Body of pancreas (tissue), 4 donors: ENCODE data around the gene CENATAC. TPM values are rescaled to one million over a fixed set of nuclear protein-coding genes. Genes with fewer than 3 reads are reported as not detected.

Experiments
- ATAC-seq: fragments of 150-250 bp; one replicate; pipeline ENCODE4 v1.9.1; 2016
- DNase-seq, 4 donors: peaks; one replicate each; pipeline ENCODE4 v3.0.0-alpha.2; 2019
- H3K27ac ChIP-seq, 4 donors: fragments of 200-600 bp; sonication (generic); 1 replicate in 3 of 4; 2 replicates in 1 of 4; pipeline versions ENCODE4 v1.5.1 to v1.6.1; 2016 to 2019; ENCODE audit warnings: mild to moderate bottlenecking in 1 of 4, mixed read lengths in 1 of 4, moderate library complexity in 1 of 4
- H3K27me3 ChIP-seq, 2 donors: fragments of 200-600 bp; sonication (generic); one replicate each; pipeline ENCODE4 v1.6.0; 2016; ENCODE audit warnings: mild to moderate bottlenecking in 1 of 2
- H3K36me3 ChIP-seq, 2 donors: fragments of 200-600 bp; sonication (generic); replicated peaks in 1 of 2; 2 replicates each; pipeline ENCODE4 v1.5.1; 2016; ENCODE audit warnings: low read depth in 2 of 2; ENCODE audit not compliant: insufficient read depth in 1 of 2
- H3K4me1 ChIP-seq: fragments of 200-600 bp; sonication (generic); one replicate; pipeline ENCODE4 v1.6.0; 2016
- H3K4me3 ChIP-seq, 2 donors: fragments of 200-600 bp; sonication (generic); 1 replicate in 1 of 2; 2 replicates in 1 of 2; pipeline ENCODE4 v1.5.1; 2016 to 2019
- H3K9me3 ChIP-seq, 3 donors: fragments of 200-600 bp; sonication (generic); 1 replicate in 2 of 3; 2 replicates in 1 of 3; pipeline ENCODE4 v1.5.1; 2016
- POLR2A ChIP-seq, 3 donors: fragments of 450-650 bp; IDR thresholded peaks; one replicate each; pipeline ENCODE4 v1.6.1; 2016; ENCODE audit warnings: antibody characterized with exemption in 3 of 3, mild to moderate bottlenecking in 2 of 3
- WGBS, 2 donors: methylation state at CpG; one replicate each; pipeline ENCODE4 v1.1.5; 2017; 5-methylcytosine and 5-hydroxymethylcytosine counted together
- intact Hi-C: fragments of 100-400 bp; cut with DNase I; formaldehyde crosslinking; loops from one replicate; pipeline ENCODE4 v1.15.1; 2023
- total RNA-seq, 2 donors: library from RNA; depleted of rRNA; stranded (reverse); fragments of >200 nt; gene quantifications; one replicate each; pipeline ENCODE4 v1.1.0, GENCODE V29; 2016
- TF ChIP-seq, protein P1 (sequence below), 7 experiments: fragments of 450-650 bp in 4 of 7; fragments of 200-600 bp in 3 of 7; sonication (generic) in 3 of 7; IDR thresholded peaks; one replicate each; pipeline ENCODE4 v1.5.1; 2016 to 2019; ENCODE audit warnings: antibody characterized with exemption in 7 of 7

CENATAC gene
- total RNA-seq, 2 donors from 2014 or later, result 68.7 to 95.9 TPM

- no peaks in the 10 kb centered on the region for H3K4me1 ChIP-seq
- H3K4me3 ChIP-seq, result no peak overlapping the region
- no peaks in the 10 kb centered on the region for H3K27me3 ChIP-seq
- ATAC-seq (no peak), DNase-seq (no peak)
- no peak overlapping the region for H3K27ac ChIP-seq
- TF ChIP-seq POLR2A (IDR thresholded peaks at IDR 0.05), result no peak
- TF ChIP-seq, protein P1, sequence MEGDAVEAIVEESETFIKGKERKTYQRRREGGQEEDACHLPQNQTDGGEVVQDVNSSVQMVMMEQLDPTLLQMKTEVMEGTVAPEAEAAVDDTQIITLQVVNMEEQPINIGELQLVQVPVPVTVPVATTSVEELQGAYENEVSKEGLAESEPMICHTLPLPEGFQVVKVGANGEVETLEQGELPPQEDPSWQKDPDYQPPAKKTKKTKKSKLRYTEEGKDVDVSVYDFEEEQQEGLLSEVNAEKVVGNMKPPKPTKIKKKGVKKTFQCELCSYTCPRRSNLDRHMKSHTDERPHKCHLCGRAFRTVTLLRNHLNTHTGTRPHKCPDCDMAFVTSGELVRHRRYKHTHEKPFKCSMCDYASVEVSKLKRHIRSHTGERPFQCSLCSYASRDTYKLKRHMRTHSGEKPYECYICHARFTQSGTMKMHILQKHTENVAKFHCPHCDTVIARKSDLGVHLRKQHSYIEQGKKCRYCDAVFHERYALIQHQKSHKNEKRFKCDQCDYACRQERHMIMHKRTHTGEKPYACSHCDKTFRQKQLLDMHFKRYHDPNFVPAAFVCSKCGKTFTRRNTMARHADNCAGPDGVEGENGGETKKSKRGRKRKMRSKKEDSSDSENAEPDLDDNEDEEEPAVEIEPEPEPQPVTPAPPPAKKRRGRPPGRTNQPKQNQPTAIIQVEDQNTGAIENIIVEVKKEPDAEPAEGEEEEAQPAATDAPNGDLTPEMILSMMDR (IDR thresholded peaks at IDR 0.05), result no peak
- no peaks in the 10 kb centered on the region for H3K9me3 ChIP-seq
- intact Hi-C loops, result no loop called here
- peaks cover 0 to 21% of the 10 kb centered on the region in 2 donors for H3K36me3 ChIP-seq
- 82 to 91% methylated on average over 9 of the region's 9 CpGs for WGBS, 2 donors
Observed at GRCh38 chr11:119042927-119043326, 45.0 kb downstream of the CENATAC start.

DNA sequence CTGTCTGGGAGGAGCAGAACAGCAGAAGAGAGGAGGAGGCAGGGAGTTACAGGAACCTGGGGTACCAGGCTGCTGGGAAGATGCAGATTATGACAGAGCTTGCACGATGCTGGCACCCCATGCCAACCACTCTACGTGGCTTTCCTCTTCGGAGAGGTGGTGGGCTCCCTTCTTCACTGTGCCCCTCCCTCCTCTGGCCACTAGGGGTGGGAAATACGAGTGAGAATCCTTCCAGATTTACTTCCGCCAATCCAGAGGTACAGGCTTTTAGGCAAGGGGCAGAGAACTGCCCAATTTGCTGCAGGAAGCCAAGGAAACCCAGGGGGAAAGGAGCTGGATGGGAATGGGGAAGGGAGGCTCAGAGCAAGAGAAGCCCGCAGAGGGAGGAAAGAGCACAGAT, 46.8 kb downstream of the CENATAC start:
- intact Hi-C loops, result no loop called here
- no peaks in the 10 kb centered on the region for H3K4me1 ChIP-seq
- DNase-seq (no peak), ATAC-seq (no peak)
- no peaks in the 10 kb centered on the region for H3K27me3 ChIP-seq
- H3K36me3 ChIP-seq, result peaks cover 8 to 38% of the 10 kb centered on the region in 2 donors
- 81 to 92% methylated on average over 3 to 6 of the region's 6 CpGs for WGBS, 2 donors
- no peaks in the 10 kb centered on the region for H3K9me3 ChIP-seq
- TF ChIP-seq POLR2A (IDR thresholded peaks at IDR 0.05), result no peak
- TF ChIP-seq, protein P1 (IDR thresholded peaks at IDR 0.05), result peak in 1 of 7 experiments; percentile 6
- no peak overlapping the region for H3K27ac ChIP-seq
- H3K4me3 ChIP-seq, result no peak overlapping the region

DNA sequence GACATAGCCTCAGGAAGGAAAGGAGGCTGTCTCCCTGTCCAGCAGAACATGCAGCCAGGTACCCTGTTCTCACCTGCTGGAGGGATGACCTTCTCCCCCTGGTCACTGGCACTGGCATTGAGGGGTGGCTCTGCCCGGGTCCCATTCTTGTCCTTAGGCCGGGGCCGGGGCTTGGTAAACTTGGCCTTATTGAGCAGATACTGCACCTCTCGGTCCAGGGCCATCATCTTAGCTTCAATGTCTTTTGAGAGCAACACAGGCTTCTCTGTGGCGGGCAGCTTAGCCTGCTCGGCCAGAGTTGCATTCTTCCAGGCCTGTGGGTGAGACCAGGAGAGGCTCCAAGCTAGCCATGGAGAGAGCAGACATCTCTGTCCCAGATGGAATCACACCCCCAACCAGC, 48.6 kb downstream of the CENATAC start:
- Histone ChIP-seq H3K27me3 (no peaks in the 10 kb centered on the region), H3K27ac (no peak overlapping the region), H3K9me3 (no peaks in the 10 kb centered on the region), H3K36me3 (peaks cover 8 to 49% of the 10 kb centered on the region in 2 donors), H3K4me1 (no peaks in the 10 kb centered on the region), H3K4me3 (no peak overlapping the region)
- WGBS, 2 donors, result 97% methylated on average over 6 of the region's 6 CpGs; no CpG with 5 or more reads in 1 of the 2 donors
- no peak for TF ChIP-seq POLR2A (IDR thresholded peaks at IDR 0.05)
- TF ChIP-seq, protein P1 (IDR thresholded peaks at IDR 0.05), result no peak
- ATAC-seq (no peak), DNase-seq (no peak)
- intact Hi-C loops, result no loop called here

GRCh38 chr11:119047205-119047604, 49.3 kb downstream of the CENATAC start:
- Histone ChIP-seq H3K4me3 (no peak overlapping the region), H3K9me3 (no peaks in the 10 kb centered on the region), H3K36me3 (peaks cover 8 to 56% of the 10 kb centered on the region in 2 donors), H3K27ac (no peak overlapping the region), H3K4me1 (no peaks in the 10 kb centered on the region), H3K27me3 (no peaks in the 10 kb centered on the region)
- ATAC-seq (no peak), DNase-seq (no peak)
- TF ChIP-seq, protein P1 (IDR thresholded peaks at IDR 0.05), result no peak
- TF ChIP-seq POLR2A (IDR thresholded peaks at IDR 0.05), result no peak
- intact Hi-C loops, result no loop called here
- 95 to 100% methylated on average over 6 of the region's 6 CpGs for WGBS, 2 donors

DNA sequence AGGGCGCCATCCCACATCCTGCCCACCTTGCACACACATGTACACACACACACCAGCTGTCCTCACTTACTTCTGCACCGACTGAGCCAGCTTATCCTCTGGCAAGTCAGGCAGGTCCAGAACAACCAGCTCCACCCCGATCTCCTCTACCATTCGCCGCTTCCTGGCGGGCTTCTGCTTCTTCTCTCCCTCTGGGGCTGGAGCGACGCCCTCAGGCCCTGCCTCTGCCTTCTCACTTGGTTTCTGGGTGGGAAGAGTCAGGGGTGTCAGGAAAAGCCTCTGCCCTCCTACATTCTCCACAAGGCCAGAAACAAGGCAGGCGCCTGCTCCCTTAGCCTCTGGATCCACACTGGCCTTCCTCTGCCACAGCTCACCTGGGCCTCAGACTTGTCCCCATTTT, 50.7 kb downstream of the CENATAC start:
- no peaks in the 10 kb centered on the region for H3K4me1 ChIP-seq
- peaks cover 15 to 65% of the 10 kb centered on the region in 2 donors for H3K36me3 ChIP-seq
- DNase-seq (no peak), ATAC-seq (no peak)
- no peaks in the 10 kb centered on the region for H3K27me3 ChIP-seq
- no peak overlapping the region for H3K4me3 ChIP-seq
- intact Hi-C loops, result no loop called here
- H3K27ac ChIP-seq, result no peak overlapping the region
- WGBS, 2 donors, result 83 to 91% methylated on average over 9 of the region's 9 CpGs
- no peaks in the 10 kb centered on the region for H3K9me3 ChIP-seq
- TF ChIP-seq, protein P1 (IDR thresholded peaks at IDR 0.05), result no peak
- TF ChIP-seq POLR2A (IDR thresholded peaks at IDR 0.05), result no peak
